Karpas-422 (cell line): ENCODE data around the gene CFAP119. TPM values are rescaled to one million over a fixed set of nuclear protein-coding genes. Genes with fewer than 3 reads are reported as not detected.

Experiments used
- DNase-seq: peaks from one replicate; pipeline ENCODE4 v3.0.0-alpha.2; 2015
- H2AFZ ChIP-seq: fragments of 200-600 bp; sonication (generic); 2 replicates; pipeline ENCODE4 v1.6.1; 2014; ENCODE audit warnings: antibody characterized with exemption, low read length, mixed read lengths
- H3K27ac ChIP-seq: fragments of 200-600 bp; sonication (generic); 2 replicates; pipeline ENCODE4 v1.5.1; 2014; ENCODE audit warnings: mild to moderate bottlenecking, low read length, moderate library complexity
- H3K27me3 ChIP-seq: fragments of 200-600 bp; sonication (generic); 2 replicates; pipeline ENCODE4 v1.6.1; 2014; ENCODE audit warnings: low read length, mixed read lengths
- H3K36me3 ChIP-seq: fragments of 200-600 bp; sonication (generic); 2 replicates; pipeline ENCODE4 v1.6.1; 2014; ENCODE audit warnings: low read length, mixed read lengths; ENCODE audit not compliant: insufficient read depth
- H3K4me1 ChIP-seq: fragments of 200-600 bp; sonication (generic); 2 replicates; pipeline ENCODE4 v1.6.1; 2014; ENCODE audit warnings: mild to moderate bottlenecking, low read length, mixed read lengths
- H3K4me2 ChIP-seq: fragments of 200-600 bp; sonication (generic); 2 replicates; pipeline ENCODE4 v1.6.1; 2014; ENCODE audit warnings: low read length, low read depth, mild to moderate bottlenecking; ENCODE audit not compliant: poor library complexity, severe bottlenecking
- H3K4me3 ChIP-seq: fragments of 200-600 bp; sonication (generic); 2 replicates; pipeline ENCODE4 v1.5.1; 2014; ENCODE audit warnings: mild to moderate bottlenecking, antibody characterized with exemption, low read length, mixed read lengths
- H3K79me2 ChIP-seq: fragments of 200-600 bp; sonication (generic); 2 replicates; pipeline ENCODE4 v1.6.1; 2014; ENCODE audit warnings: mild to moderate bottlenecking, low read length, mixed read lengths
- H3K9ac ChIP-seq: fragments of 200-600 bp; sonication (generic); 2 replicates; pipeline ENCODE4 v1.6.0; 2014; ENCODE audit warnings: low read length
- H3K9me2 ChIP-seq: fragments of 200-600 bp; sonication (generic), shearing (Covaris generic); replicated peaks from 2 replicates; pipeline ENCODE4 v1.6.0; 2014; ENCODE audit warnings: mild to moderate bottlenecking, low read length, moderate library complexity; ENCODE audit not compliant: insufficient read depth
- H3K9me3 ChIP-seq: fragments of 300-700, 200-600 bp; sonication (generic); 2 replicates; pipeline ENCODE4 v1.6.1; 2014; ENCODE audit warnings: low read length, mixed read lengths
- H4K20me1 ChIP-seq: fragments of 200-600 bp; sonication (generic); 2 replicates; pipeline ENCODE4 v1.6.1; 2014; ENCODE audit warnings: mild to moderate bottlenecking, antibody characterized with exemption, low read length, low read depth; ENCODE audit not compliant: insufficient read depth
- total RNA-seq: library from RNA; depleted of rRNA; stranded (reverse); fragments of >200 nt; shearing (Covaris generic); gene quantifications from 2 replicates; pipeline ENCODE4 v1.2.3, GENCODE V29; 2014; ENCODE audit warnings: low replicate concordance

The CFAP119 gene
- total RNA-seq, 1 experiment from 2014 or later: 8.9 TPM

DNA sequence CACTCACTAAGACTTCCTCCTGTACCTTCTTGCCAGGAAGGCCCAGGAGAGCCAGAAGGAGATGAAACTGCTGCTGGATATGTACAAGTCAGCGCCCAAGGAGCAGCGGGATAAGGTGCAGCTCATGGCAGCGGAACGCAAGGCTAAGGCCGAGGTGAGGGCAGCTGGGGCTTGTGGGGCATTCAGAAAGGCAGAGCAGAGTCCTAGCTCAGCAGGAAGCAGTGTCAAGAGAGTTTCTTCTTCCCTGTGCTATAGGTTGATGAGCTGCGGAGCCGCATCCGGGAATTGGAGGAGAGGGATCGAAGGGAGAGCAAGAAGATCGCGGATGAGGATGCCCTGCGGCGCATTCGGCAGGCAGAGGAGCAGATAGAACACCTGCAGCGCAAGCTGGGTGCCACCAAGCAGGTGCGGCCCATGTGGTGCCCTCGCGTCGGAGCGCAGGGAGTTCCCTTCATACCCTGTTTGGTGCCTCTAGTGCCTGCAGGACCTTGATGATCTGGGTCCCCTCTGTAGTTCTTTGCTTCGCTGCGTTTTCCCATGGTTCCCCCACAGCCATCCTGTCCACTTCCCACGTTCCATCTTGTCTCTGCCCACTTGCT lies 6.8 kb upstream of the CFAP119 start:
- H3K4me1 ChIP-seq: peaks cover 2% of the 10 kb centered on the region; the same call in 1 of the 2 replicates
- H3K4me3 ChIP-seq: no peak overlapping the region
- peaks cover 10% of the 10 kb centered on the region for H3K79me2 ChIP-seq
- H3K27ac ChIP-seq: no peak overlapping the region
- H2AFZ ChIP-seq: no peak overlapping the region
- DNase-seq: no peak
- peaks cover 28% of the 10 kb centered on the region; the same call in 1 of the 2 replicates for H3K36me3 ChIP-seq
- H3K9me3 ChIP-seq: no peaks in the 10 kb centered on the region
- H3K9ac ChIP-seq: no peak overlapping the region
- no peaks in the 10 kb centered on the region for H3K9me2 ChIP-seq
- H3K27me3 ChIP-seq: no peaks in the 10 kb centered on the region
- H4K20me1 ChIP-seq: no peaks in the 10 kb centered on the region
- H3K4me2 ChIP-seq: no peak overlapping the region

DNA sequence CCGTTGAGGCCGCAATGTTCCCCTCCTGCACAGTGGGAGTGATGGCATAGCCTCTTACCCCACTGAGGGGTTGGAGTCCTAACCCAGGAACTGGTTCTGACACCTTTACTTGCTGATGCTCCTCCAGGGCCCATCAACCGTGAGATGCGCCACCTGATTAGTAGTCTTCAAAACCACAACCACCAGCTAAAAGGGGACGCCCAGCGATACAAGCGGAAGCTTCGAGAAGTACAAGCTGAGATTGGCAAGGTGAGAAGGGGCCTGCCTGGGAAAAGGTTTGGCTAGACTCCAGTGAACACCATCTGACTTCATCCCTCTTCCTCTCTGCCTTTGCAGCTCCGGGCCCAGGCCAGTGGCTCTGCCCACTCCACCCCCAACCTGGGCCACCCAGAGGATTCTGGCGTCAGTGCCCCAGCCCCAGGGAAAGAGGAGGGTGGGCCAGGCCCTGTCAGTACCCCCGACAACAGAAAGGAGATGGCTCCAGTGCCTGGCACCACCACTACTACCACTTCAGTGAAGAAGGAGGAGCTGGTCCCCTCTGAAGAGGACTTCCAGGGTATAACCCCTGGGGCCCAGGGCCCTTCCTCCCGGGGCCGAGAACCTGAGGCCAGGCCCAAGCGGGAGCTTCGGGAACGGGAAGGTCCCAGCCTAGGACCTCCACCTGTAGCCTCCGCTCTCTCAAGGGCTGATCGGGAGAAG lies 6.1 kb upstream of the CFAP119 start:
- H3K4me3 ChIP-seq: no peak overlapping the region
- H3K4me1 ChIP-seq: peaks cover 9% of the 10 kb centered on the region
- no peak overlapping the region for H3K9ac ChIP-seq
- H3K4me2 ChIP-seq: no peak overlapping the region
- H2AFZ ChIP-seq: no peak overlapping the region
- DNase-seq: no peak
- H3K9me3 ChIP-seq: no peaks in the 10 kb centered on the region
- H3K79me2 ChIP-seq: peaks cover 17% of the 10 kb centered on the region
- H3K27me3 ChIP-seq: no peaks in the 10 kb centered on the region
- peaks cover 28% of the 10 kb centered on the region; the same call in 1 of the 2 replicates for H3K36me3 ChIP-seq
- no peaks in the 10 kb centered on the region for H3K9me2 ChIP-seq
- H4K20me1 ChIP-seq: no peaks in the 10 kb centered on the region
- H3K27ac ChIP-seq: no peak overlapping the region

DNA sequence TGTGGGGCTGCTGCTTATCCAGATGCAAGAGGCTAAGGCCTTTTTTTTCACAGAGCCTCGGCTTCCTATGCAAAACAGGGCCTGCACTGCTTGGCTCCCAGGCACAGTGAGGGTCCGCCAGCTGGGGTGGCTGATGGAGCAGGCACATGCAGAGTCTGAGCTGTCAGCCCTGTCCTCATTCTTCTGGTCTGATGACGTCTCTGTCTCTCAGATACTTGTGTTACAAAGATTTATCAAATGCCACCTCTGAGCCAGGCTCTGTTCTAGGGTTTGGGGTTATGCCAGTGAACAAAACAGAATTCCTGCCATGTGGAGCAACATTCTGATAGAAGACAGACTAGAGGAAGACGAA lies 5.0 kb upstream of the CFAP119 start:
- no peak for DNase-seq
- no peak overlapping the region for H3K27ac ChIP-seq
- no peak overlapping the region for H3K4me3 ChIP-seq
- no peak overlapping the region for H3K9ac ChIP-seq
- H3K27me3 ChIP-seq: no peaks in the 10 kb centered on the region
- peaks cover 23% of the 10 kb centered on the region; the same call in 1 of the 2 replicates for H3K36me3 ChIP-seq
- H4K20me1 ChIP-seq: no peaks in the 10 kb centered on the region
- H3K9me2 ChIP-seq: no peaks in the 10 kb centered on the region
- H3K9me3 ChIP-seq: no peaks in the 10 kb centered on the region
- no peak overlapping the region for H2AFZ ChIP-seq
- peaks cover 24% of the 10 kb centered on the region for H3K79me2 ChIP-seq
- H3K4me1 ChIP-seq: peaks cover 12% of the 10 kb centered on the region
- H3K4me2 ChIP-seq: no peak overlapping the region

DNA sequence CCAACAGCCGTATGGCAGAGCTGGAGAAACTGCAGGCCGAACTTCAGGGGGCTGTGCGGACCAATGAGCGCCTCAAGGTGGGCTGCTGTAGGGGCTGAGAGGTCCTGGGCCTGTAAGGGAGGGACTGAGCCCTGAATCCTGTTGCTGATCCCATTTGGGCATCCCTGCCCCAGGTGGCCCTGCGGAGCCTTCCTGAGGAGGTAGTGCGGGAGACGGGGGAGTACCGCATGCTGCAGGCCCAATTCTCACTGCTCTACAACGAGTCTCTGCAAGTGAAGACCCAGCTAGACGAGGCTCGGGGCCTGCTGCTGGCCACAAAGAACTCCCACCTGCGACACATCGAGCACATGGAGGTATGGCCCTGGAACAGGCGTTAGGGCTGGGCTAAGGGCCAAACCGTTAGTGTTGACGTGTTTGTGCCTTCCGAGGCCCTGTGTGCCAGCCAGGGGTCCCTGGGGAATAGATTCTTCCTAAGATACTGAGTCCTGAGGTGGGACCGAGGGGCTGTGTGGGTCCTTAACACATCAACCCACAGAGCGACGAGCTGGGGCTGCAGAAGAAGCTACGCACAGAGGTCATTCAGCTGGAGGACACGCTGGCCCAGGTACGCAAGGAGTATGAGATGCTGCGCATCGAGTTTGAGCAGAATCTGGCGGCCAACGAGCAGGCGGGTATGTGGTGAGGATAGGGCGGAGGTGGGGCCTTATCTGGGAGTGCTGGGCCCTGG lies 4.5 kb upstream of the CFAP119 start:
- Histone ChIP-seq H3K79me2 (peaks cover 24% of the 10 kb centered on the region), H3K4me1 (peaks cover 12% of the 10 kb centered on the region), H3K4me3 (no peak overlapping the region), H3K27me3 (no peaks in the 10 kb centered on the region), H3K4me2 (no peak overlapping the region), H3K27ac (no peak overlapping the region), H2AFZ (no peak overlapping the region), H3K9me2 (no peaks in the 10 kb centered on the region), H3K9me3 (no peaks in the 10 kb centered on the region), H3K9ac (no peak overlapping the region), H4K20me1 (no peaks in the 10 kb centered on the region), H3K36me3 (peaks cover 23% of the 10 kb centered on the region; the same call in 1 of the 2 replicates)
- DNase-seq: no peak

DNA sequence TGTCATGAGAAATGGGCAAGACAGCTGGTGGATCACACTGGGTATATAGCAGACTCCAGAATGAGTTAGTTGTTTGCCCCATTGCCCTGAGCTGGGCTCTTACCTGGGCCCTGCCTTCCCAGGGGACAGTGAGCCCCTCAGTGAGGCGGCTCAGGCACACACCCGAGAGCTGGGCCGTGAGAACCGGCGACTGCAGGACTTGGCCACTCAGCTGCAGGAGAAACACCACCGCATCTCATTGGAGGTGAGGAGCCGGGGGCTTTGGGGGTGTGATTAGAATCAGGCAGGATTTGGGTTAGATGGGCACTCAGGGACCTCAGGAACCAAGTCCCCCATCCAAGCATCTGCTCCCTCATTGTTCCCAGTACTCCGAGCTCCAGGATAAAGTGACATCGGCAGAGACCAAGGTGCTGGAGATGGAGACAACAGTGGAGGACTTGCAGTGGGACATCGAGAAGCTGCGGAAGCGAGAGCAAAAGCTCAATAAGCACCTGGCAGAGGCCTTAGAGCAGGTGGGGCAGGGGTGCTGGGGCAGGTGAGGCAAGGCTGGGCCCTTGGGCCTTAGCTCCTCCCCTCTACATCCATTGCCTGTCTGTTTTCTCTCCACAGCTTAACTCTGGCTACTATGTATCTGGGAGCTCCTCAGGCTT lies 3.1 kb upstream of the CFAP119 start:
- Histone ChIP-seq H3K27ac (no peak overlapping the region), H3K4me1 (peaks cover 26% of the 10 kb centered on the region), H3K9ac (no peak overlapping the region), H4K20me1 (no peaks in the 10 kb centered on the region), H3K9me3 (no peaks in the 10 kb centered on the region), H3K36me3 (peaks cover 23% of the 10 kb centered on the region; the same call in 1 of the 2 replicates), H2AFZ (no peak overlapping the region), H3K79me2 (peaks cover 24% of the 10 kb centered on the region), H3K4me3 (no peak overlapping the region), H3K4me2 (no peak overlapping the region), H3K9me2 (no peaks in the 10 kb centered on the region), H3K27me3 (no peaks in the 10 kb centered on the region)
- no peak for DNase-seq

DNA sequence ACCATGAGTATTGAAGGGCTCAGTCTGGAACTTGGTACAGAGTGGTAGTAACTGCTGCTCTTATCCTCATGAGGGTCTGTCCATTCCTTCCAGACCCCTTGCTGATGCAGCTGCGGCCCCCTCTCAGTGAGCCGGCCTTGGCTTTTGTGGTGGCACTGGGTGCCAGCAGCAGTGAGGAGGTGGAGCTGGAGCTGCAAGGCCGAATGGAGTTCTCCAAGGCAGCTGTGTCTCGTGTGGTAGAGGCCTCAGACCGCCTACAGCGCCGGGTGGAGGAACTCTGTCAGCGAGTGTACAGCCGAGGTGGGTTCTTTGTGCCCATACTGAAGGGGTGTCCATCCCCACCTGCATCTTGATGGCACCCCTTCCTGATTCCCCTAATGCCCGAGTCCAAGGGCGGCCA lies 2.2 kb upstream of the CFAP119 start:
- H3K79me2 ChIP-seq: peaks cover 24% of the 10 kb centered on the region
- no peak for DNase-seq
- no peaks in the 10 kb centered on the region for H3K9me2 ChIP-seq
- no peaks in the 10 kb centered on the region for H4K20me1 ChIP-seq
- 0 out of 2 replicates have a peak overlapping the region, but pooled peaks have one; percentile 1 for H3K9ac ChIP-seq
- no peak overlapping the region for H3K27ac ChIP-seq
- no peaks in the 10 kb centered on the region for H3K9me3 ChIP-seq
- H2AFZ ChIP-seq: no peak overlapping the region
- peaks cover 33% of the 10 kb centered on the region for H3K4me1 ChIP-seq
- H3K4me2 ChIP-seq: no peak overlapping the region
- H3K4me3 ChIP-seq: no peak overlapping the region
- no peaks in the 10 kb centered on the region for H3K27me3 ChIP-seq
- peaks cover 23% of the 10 kb centered on the region; the same call in 1 of the 2 replicates for H3K36me3 ChIP-seq

DNA sequence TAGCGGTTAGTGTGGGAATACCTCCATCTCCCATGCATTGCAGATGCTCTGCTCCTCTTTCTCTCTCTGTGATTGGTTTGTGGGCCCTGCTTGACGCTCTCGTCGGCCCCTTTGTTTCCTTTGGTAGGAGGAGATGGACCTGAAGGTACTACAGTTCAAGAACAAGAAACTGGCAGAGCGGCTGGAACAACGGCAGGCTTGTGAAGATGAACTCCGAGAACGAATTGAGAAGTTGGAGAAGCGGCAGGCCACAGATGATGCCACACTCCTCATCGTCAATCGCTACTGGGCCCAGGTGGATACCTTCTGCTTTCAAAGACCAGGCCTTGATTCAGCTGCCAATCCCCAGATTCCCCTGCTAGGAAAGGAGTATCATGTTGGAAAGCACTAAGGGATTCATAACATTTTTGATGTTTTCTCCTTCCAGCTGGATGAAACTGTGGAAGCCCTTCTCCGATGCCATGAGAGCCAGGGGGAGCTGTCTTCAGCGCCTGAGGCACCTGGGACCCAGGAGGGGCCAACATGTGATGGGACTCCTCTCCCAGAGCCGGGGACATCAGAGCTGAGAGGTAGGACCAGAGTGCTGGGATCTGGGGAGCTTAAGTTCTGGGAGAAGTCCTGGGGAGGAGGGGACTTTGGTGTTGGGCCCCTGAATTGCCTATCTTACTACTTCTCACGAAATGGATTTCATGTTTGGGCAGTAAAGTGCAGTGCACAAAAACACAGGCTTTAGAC lies 1.3 kb upstream of the CFAP119 start:
- H4K20me1 ChIP-seq: no peaks in the 10 kb centered on the region
- no peak overlapping the region for H2AFZ ChIP-seq
- H3K79me2 ChIP-seq: peaks cover 24% of the 10 kb centered on the region
- no peak for DNase-seq
- no peak overlapping the region for H3K27ac ChIP-seq
- no peaks in the 10 kb centered on the region for H3K9me3 ChIP-seq
- peak overlapping the region; percentile 89 for H3K4me2 ChIP-seq
- no peaks in the 10 kb centered on the region for H3K27me3 ChIP-seq
- peak overlapping the region; percentile 93 for H3K4me3 ChIP-seq
- peaks cover 34% of the 10 kb centered on the region for H3K4me1 ChIP-seq
- peak overlapping the region; percentile 84 for H3K9ac ChIP-seq
- H3K36me3 ChIP-seq: peaks cover 23% of the 10 kb centered on the region; the same call in 1 of the 2 replicates
- no peaks in the 10 kb centered on the region for H3K9me2 ChIP-seq
